T-helper 1 cell treated with Interleukin-12 subunit alpha and Interleukin-12 subunit beta and Interleukin-4 antibody, amounts not matched to agents 30 ng/mL and 1 ng/mL, for 36 hours (primary cell): ENCODE results near the gene TTC28. TPM values are rescaled to one million over a fixed set of nuclear protein-coding genes. Genes with fewer than 3 reads are reported as not detected.

Experiments
- intact Hi-C: fragments of 100-400 bp; cut with micrococcal nuclease; formaldehyde crosslinking; loops from one replicate; pipeline ENCODE4 v1.15.1; 2024
- total RNA-seq: library from RNA; stranded (reverse); gene quantifications from 2 replicates; pipeline ENCODE4 v1.2.3, GENCODE V29; 2022

Gene TTC28
- total RNA-seq, 1 donor from 2014 or later = 3.1 TPM

- intact Hi-C loops = no loop called here
Measured at GRCh38 chr22:28314959-28315358, 364.7 kb downstream of the TTC28 start.

DNA sequence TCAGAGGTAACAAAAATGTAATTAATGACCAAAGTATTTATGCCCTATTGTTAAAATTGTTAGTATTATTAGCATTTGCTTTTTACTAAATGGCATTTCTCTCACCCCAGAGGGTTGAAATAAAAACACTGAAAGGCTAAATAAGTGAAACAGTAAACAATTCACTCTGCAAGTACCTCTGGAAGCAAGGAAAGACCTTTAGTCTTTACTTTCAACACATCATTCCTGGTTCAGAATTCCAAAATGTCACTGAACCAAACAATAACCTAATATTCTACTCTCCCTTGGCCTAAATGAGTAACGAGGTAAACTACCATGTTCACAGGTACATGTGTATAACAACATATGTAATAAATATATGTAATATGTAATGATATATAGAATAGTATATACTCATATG lies 369.3 kb downstream of the TTC28 start:
- intact Hi-C loops = no loop called here

GRCh38 chr22:28299753-28300152 lies 379.9 kb downstream of the TTC28 start:
- intact Hi-C loops = loop anchor here (5.0 kb wide), 1 partner anchor 143 kb away; no protein-coding TSS in a partner anchor

GRCh38 chr22:28299309-28299708 lies 380.3 kb downstream of the TTC28 start:
- intact Hi-C loops = loop anchor here (5.0 kb wide), 1 partner anchor 143 kb away; no protein-coding TSS in a partner anchor

DNA sequence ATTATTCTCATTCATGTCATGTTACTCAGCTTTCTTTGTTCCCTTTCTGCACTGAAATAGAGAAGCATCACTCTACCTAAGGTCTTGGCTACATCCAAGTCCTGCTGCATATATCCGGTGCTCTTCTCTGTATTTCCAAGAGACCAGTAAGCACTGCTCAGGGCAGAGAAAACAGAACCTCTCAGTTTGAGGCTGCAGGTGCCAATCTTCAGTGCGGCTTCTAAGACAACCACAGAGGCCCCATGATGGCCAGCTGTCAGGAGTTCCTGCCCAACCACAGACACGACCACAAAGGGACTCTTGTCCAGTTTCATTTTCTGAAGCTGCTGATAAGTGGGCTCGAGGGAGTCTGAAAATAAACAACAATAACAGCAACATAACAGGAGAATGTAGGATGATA lies 382.1 kb downstream of the TTC28 start:
- intact Hi-C loops = loop anchor here (5.0 kb wide), 1 partner anchor 145 kb away; no protein-coding TSS in a partner anchor

- intact Hi-C loops = loop anchor here (5.0 kb wide), 1 partner anchor 146 kb away; no protein-coding TSS in a partner anchor
Measured at GRCh38 chr22:28296452-28296851, 383.2 kb downstream of the TTC28 start.

GRCh38 chr22:28283068-28283654 lies 396.5 kb downstream of the TTC28 start:
- intact Hi-C loops = no loop called here

GRCh38 chr22:28282405-28283067 lies 397.1 kb downstream of the TTC28 start:
- intact Hi-C loops = no loop called here

- intact Hi-C loops = no loop called here
Measured at GRCh38 chr22:28279888-28280287, 399.8 kb downstream of the TTC28 start.

DNA sequence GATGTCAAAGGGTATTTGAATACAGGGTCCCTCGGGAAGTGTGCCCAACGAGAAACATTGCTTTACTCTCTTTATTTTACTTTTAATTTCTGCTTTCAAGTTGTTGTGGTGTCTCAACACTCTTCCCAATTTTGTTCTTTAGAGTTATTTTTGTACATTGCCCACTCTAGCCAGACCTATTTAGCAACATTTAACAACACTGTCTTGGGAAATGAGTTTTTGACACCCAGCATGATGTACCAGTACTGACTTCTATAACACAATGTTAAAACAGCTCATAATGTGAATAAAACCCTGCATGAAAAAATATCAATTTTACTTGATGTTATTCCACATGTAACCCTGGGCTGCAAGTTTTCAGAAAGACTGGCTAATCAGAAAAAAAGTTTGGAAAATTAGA lies 410.4 kb downstream of the TTC28 start:
- intact Hi-C loops = no loop called here

DNA sequence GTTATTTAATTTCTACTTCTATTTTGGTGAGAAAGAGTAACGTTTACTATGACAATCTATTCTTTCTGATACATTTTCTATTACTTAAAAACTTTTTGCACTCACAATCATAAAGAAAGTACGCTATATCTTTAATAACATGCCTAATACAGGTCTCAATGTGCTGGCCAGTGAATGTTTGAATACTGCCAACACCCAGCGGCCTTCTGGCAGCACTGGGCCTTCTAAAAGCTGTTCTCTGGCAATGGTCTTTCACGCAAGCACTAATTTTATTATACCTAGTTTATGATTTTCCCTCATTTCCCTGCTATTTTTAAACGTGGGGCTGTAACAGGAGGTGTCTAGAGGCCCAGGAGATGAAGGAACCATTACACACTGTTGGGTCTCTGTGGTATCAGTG lies 410.8 kb downstream of the TTC28 start:
- intact Hi-C loops = no loop called here

DNA sequence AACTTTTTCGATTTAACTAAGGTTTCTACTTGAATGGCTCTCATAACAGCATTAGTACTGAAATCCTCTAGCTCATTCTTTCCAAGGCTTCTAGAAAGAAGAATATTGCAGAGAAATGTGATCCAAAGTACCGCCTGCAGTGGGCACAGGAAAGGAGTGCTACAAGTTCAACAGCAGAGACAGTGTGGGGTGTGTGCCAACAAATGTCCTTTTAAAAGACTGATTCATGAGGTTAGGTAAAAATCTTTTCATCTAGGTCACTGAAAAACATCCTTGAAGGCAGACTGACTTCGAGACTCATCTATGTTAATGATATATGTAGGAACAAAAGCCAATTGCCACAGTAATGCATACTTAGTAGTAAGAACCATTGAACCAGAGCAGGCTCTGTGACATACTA lies 411.5 kb downstream of the TTC28 start:
- intact Hi-C loops = no loop called here

DNA sequence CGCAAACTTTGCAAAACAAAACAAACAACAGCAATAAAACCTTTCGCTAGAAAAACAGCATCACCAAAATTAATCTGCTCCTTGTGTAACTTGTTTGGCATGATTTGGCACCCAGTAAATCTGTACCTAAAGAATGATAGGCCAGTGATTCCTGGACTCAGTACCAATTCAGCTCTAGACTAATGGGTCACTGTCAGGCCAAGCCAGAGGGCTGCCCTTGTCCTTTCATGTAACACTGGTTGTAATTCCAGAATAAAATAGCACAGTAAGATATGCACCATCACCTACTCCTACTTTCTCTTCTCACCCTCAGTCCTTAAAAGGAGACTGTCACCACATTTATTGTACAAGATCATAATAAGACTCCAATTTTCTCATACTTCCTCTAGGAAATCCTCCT lies 419.0 kb downstream of the TTC28 start:
- intact Hi-C loops = no loop called here

- intact Hi-C loops = no loop called here
Measured at GRCh38 chr22:28259774-28260312, 419.8 kb downstream of the TTC28 start.

DNA sequence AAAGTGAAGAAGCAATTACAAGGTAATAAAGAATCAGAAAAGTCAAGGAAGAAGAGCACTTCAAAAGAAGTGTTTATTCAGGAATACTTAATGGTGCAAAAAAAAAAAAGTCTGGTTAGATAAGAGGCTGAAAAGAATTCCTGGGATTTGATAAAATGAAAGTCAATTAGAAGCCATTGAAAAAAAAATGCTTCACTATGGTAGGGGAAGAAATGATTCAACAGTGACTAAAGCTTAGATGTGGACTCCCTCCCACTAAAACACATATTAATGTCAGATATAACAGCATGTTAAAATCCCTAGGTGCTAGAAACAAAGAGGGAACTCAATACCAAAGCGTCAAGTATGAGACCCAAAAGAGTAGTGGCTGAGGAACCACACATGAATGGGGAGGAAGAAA lies 425.2 kb downstream of the TTC28 start:
- intact Hi-C loops = no loop called here

GRCh38 chr22:28252539-28252938 lies 427.1 kb downstream of the TTC28 start:
- intact Hi-C loops = no loop called here

GRCh38 chr22:28250036-28250695 lies 429.5 kb downstream of the TTC28 start:
- intact Hi-C loops = no loop called here

- intact Hi-C loops = no loop called here
Measured at GRCh38 chr22:28249402-28249801, 430.2 kb downstream of the TTC28 start.

- intact Hi-C loops = no loop called here
Measured at GRCh38 chr22:28247667-28248363, 431.8 kb downstream of the TTC28 start.

DNA sequence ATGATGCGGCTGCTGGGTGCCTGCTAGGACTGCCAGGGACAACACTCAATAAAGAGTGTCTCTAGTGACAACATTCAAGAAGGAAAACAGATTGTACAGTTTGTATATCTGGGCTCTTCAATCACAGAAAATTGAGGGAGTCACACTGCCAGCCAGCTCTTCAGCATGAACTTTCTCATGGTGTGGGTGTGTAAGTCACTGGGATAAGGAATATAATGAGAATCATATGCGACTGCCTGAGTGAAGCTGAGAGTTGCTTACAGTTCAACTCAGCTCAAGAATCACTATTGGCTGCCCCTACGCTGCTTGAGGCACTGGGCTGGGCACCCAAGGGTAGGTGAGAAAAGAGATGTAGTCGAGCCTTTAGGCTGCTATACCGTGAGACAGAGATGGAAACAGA lies 432.5 kb downstream of the TTC28 start:
- intact Hi-C loops = no loop called here

- intact Hi-C loops = no loop called here
Measured at GRCh38 chr22:28246397-28246796, 433.2 kb downstream of the TTC28 start.
